ENCODE measurements around the gene SEPSECS. TPM values are rescaled to one million over a fixed set of nuclear protein-coding genes. Genes with fewer than 3 reads are reported as not detected.

SEPSECS gene
- total RNA-seq, 1 donor = 22.2 TPM

- no peaks in the 10 kb centered on the region for H3K27me3 ChIP-seq (ENCODE audit: insufficient read depth, low read length)
- H3K9me3 ChIP-seq (ENCODE audit: low read depth, low read length) = no peaks in the 10 kb centered on the region
- no peak overlapping the region for H3K4me3 ChIP-seq (ENCODE audit: low read length)
- H3K4me1 ChIP-seq (ENCODE audit: insufficient read depth, low read length) = no peaks in the 10 kb centered on the region
These were observed 52.3 kb downstream of the SEPSECS start for GRCh38 chr4:25107827-25108516.

DNA sequence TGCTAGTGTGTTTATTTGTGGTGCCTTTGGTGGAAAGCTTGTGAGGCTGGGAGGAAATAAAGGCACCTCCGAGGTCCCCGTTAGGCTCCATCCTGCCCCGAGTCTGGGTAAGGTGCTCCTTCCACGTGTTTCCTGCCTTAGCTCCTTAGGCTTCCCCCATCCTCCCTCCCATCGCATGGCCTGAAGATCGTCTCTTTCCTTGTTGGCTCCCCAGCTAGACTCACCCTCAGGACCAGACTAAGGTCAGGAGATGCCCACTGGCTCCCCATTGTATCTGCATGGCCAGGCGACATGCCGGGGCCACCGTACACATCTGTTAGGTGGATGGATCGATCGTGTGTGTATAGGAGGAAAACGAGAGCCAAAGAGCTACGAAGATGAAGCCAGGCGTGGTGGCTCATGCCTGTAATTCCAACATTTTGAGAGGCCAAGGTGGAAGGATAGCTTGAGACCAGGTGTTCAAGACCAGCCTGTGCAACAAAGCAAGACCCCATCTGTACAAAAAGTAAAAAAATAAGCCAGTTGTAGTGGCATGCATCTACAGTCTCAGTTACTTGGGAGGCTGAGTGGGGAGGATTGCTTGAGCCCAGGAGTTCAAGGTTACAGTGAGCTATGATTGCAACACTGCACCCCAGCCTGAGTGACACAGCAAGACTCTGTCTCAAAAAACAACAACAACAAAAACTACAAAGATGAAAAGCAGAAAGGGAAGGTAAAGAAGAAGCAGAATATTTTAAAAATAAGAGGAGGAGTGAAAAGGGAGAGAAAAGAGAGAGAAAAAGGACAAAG is 53.7 kb downstream of the SEPSECS start:
- Histone ChIP-seq H3K4me3 (ENCODE audit: low read length) (no peak overlapping the region), H3K4me1 (ENCODE audit: insufficient read depth, low read length) (no peaks in the 10 kb centered on the region), H3K9me3 (ENCODE audit: low read depth, low read length) (no peaks in the 10 kb centered on the region), H3K27me3 (ENCODE audit: insufficient read depth, low read length) (no peaks in the 10 kb centered on the region)

DNA sequence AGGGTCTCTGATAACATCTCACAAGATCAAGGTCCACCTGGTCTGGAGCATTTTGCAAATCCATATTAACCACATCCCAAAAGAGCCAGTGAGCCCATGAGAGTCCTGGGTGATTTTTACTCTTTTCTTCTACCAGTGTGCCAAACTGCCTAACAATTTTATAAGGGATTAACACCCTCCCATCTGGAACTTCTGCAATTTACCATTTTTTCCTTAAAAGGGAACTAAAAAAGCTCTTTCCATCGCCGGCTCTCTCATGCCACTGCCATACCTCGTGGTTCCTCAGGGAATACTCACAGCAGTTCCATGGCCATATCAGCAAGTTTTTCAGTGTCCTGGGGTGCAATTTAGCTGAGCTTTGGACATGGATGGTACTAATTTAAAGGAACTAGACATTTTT is 55.7 kb downstream of the SEPSECS start:
- no peaks in the 10 kb centered on the region for H3K4me1 ChIP-seq (ENCODE audit: insufficient read depth, low read length)
- H3K9me3 ChIP-seq (ENCODE audit: low read depth, low read length) = no peaks in the 10 kb centered on the region
- no peak overlapping the region for H3K4me3 ChIP-seq (ENCODE audit: low read length)
- no peaks in the 10 kb centered on the region for H3K27me3 ChIP-seq (ENCODE audit: insufficient read depth, low read length)

DNA sequence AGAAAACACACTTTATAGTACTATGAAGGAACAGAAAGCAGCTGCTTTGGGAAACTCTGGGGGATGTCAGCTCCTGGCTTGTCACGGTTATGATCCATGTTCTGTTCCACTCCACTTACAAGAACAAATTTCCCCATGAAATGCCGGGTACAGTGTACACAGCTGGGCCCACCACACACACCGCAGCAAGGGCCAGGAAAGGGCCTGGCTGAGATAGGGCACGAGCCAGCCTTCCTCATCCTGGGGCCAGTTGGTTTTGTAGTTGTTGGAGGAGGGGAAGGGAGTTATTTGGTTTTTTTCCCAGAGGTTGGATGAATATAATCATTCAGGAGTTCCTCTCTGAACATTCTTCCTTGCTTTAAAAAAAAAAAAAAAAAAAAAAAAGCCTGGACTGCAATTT is 56.8 kb downstream of the SEPSECS start:
- no peak overlapping the region for H3K4me3 ChIP-seq (ENCODE audit: low read length)
- H3K4me1 ChIP-seq (ENCODE audit: insufficient read depth, low read length) = no peaks in the 10 kb centered on the region
- no peaks in the 10 kb centered on the region for H3K27me3 ChIP-seq (ENCODE audit: insufficient read depth, low read length)
- no peaks in the 10 kb centered on the region for H3K9me3 ChIP-seq (ENCODE audit: low read depth, low read length)

DNA sequence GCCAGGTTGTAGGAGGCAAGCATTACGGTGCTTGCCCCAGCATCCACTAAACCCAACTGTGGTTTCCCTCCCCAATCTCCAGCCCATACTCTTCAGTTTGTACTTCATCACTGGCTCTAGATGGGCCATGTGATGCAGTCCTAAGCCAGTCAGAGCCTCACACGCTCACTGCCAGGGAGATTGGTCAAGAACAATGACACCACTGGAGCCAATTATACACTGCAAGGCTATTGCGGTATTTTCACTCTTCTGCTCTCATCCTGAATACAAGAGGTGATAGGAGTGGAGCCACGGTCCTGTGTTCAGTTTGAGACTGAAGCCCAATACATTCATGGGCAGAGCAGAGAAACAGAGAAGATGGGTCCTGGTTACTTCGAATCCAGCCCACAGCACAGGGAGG is 58.4 kb downstream of the SEPSECS start:
- no peaks in the 10 kb centered on the region for H3K4me1 ChIP-seq (ENCODE audit: insufficient read depth, low read length)
- H3K4me3 ChIP-seq (ENCODE audit: low read length) = no peak overlapping the region
- no peaks in the 10 kb centered on the region for H3K9me3 ChIP-seq (ENCODE audit: low read depth, low read length)
- H3K27me3 ChIP-seq (ENCODE audit: insufficient read depth, low read length) = no peaks in the 10 kb centered on the region

GRCh38 chr4:25100710-25101109 is 59.5 kb downstream of the SEPSECS start:
- no peaks in the 10 kb centered on the region for H3K27me3 ChIP-seq (ENCODE audit: insufficient read depth, low read length)
- no peaks in the 10 kb centered on the region for H3K4me1 ChIP-seq (ENCODE audit: insufficient read depth, low read length)
- H3K9me3 ChIP-seq (ENCODE audit: low read depth, low read length) = no peaks in the 10 kb centered on the region
- H3K4me3 ChIP-seq (ENCODE audit: low read length) = no peak overlapping the region

- Histone ChIP-seq H3K4me1 (ENCODE audit: insufficient read depth, low read length) (no peaks in the 10 kb centered on the region), H3K9me3 (ENCODE audit: low read depth, low read length) (no peaks in the 10 kb centered on the region), H3K4me3 (ENCODE audit: low read length) (no peak overlapping the region), H3K27me3 (ENCODE audit: insufficient read depth, low read length) (no peaks in the 10 kb centered on the region)
These were observed 60.2 kb downstream of the SEPSECS start for GRCh38 chr4:25100021-25100555.

GRCh38 chr4:25098964-25099891 is 61.0 kb downstream of the SEPSECS start:
- Histone ChIP-seq H3K27me3 (ENCODE audit: insufficient read depth, low read length) (no peaks in the 10 kb centered on the region), H3K4me1 (ENCODE audit: insufficient read depth, low read length) (no peaks in the 10 kb centered on the region), H3K4me3 (ENCODE audit: low read length) (no peak overlapping the region), H3K9me3 (ENCODE audit: low read depth, low read length) (no peaks in the 10 kb centered on the region)

- Histone ChIP-seq H3K4me3 (ENCODE audit: low read length) (no peak overlapping the region), H3K27me3 (ENCODE audit: insufficient read depth, low read length) (no peaks in the 10 kb centered on the region), H3K9me3 (ENCODE audit: low read depth, low read length) (no peaks in the 10 kb centered on the region), H3K4me1 (ENCODE audit: insufficient read depth, low read length) (no peaks in the 10 kb centered on the region)
These were observed 63.2 kb downstream of the SEPSECS start for GRCh38 chr4:25096981-25097443.

DNA sequence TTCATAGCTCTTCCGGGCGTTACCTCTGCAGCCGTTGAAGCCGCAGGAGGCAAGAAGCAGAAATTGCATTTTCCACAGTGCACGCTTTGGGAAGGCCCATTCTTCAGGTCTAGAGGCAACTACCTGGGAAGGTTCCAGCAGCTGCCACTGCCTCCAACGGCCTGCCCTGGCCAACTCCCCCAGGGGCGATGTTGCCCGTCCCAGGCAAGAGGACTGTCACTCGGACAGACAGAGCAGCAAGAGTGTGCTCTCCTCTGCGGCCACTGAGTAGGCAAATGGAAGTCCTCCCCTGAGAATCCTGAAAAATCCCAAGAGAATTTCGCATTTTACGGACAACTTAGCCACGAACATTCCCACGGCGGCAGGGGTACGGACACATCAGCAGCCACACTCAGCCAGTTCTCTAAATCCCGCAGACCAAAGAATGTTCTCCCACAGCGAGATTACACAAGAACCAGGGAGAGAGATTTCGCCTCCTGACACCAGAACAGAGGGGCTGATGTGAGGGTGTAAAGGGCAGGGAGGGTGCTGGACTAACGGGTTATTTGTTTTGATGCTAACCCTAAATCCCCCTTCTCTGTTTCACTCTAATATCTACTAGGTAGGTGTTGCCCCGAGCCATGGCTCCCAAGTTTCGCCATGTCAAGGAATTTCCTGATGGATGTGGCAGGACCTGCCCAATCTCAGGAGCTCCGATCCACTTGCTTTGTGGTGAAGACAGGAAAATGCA is 63.8 kb downstream of the SEPSECS start:
- Histone ChIP-seq H3K27me3 (ENCODE audit: insufficient read depth, low read length) (no peaks in the 10 kb centered on the region), H3K4me1 (ENCODE audit: insufficient read depth, low read length) (no peaks in the 10 kb centered on the region), H3K4me3 (ENCODE audit: low read length) (no peak overlapping the region)

DNA sequence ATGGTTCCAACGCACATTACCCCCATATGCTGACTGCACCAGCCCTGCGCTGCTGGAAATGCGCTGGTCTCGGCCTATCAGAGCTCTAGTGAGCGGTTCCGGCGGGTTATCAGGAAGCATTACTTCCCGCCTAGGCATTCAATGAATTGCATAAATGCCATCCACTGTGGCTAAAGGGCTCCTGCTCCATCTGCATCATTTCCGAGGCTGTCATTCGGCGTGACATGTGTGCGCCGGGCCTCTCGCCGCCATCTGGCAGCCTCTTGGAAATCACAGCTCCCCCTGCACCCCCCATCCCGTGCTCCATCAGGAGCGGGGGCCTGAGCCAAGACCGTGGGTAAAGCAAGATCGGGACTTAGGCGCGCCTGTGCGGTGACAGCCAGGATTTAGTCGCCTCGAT is 64.4 kb downstream of the SEPSECS start:
- H3K27me3 ChIP-seq (ENCODE audit: insufficient read depth, low read length) = no peaks in the 10 kb centered on the region
- H3K9me3 ChIP-seq (ENCODE audit: low read depth, low read length) = no peaks in the 10 kb centered on the region
- no peak overlapping the region for H3K4me3 ChIP-seq (ENCODE audit: low read length)
- H3K4me1 ChIP-seq (ENCODE audit: insufficient read depth, low read length) = no peaks in the 10 kb centered on the region

More for the DNA sequence above, 63.8 kb downstream of the SEPSECS start:
- no peaks in the 10 kb centered on the region for H3K9me3 ChIP-seq (ENCODE audit: low read depth, low read length)

- H3K27me3 ChIP-seq (ENCODE audit: insufficient read depth, low read length) = peaks cover 27% of the 10 kb centered on the region
- no peak overlapping the region for H3K4me3 ChIP-seq (ENCODE audit: low read length)
- no peaks in the 10 kb centered on the region for H3K9me3 ChIP-seq (ENCODE audit: low read depth, low read length)
- H3K4me1 ChIP-seq (ENCODE audit: insufficient read depth, low read length) = no peaks in the 10 kb centered on the region
These were observed 68.1 kb downstream of the SEPSECS start for GRCh38 chr4:25092139-25092538.

- H3K27me3 ChIP-seq (ENCODE audit: insufficient read depth, low read length) = peaks cover 27% of the 10 kb centered on the region
- H3K9me3 ChIP-seq (ENCODE audit: low read depth, low read length) = no peaks in the 10 kb centered on the region
- H3K4me1 ChIP-seq (ENCODE audit: insufficient read depth, low read length) = no peaks in the 10 kb centered on the region
- H3K4me3 ChIP-seq (ENCODE audit: low read length) = no peak overlapping the region
These were observed 69.7 kb downstream of the SEPSECS start for GRCh38 chr4:25090516-25090915.

DNA sequence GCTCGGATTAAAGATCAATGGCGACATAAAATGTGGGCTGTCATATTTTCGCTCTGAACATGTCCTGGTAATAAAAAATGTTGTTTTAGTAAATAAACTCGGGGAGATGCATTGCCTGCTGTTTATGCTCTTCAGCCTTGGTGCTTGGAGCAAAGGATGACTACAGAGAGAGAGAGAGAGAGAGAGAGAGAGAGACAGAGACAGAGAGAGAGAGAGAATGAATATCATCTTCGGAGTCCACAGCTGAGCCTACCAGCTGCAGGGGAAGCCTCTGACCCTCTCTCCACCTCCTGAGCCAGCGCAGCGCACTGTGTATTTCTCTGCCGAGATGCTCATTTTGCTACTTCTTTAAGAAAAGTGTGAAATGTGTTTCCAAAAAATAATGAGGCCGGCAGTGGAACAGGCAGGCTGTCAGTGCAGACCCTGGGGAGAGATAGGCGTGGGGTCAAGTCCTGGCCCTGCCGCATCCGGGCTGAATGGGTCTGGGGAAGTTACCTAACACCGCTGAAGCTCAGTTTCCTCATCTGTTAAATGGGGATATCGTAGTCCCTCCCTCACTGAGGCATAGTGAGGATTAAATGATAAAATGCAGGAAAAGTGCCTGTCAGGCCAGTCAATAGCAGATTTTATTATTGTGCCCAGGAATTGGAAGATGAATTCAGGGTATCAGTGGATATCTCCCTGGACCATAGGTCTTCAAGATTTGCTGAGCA is 71.0 kb downstream of the SEPSECS start:
- Histone ChIP-seq H3K4me1 (ENCODE audit: insufficient read depth, low read length) (no peaks in the 10 kb centered on the region), H3K4me3 (ENCODE audit: low read length) (no peak overlapping the region), H3K27me3 (ENCODE audit: insufficient read depth, low read length) (peaks cover 27% of the 10 kb centered on the region), H3K9me3 (ENCODE audit: low read depth, low read length) (no peaks in the 10 kb centered on the region)

Measured in mononuclear cell (primary cell).